GM15510 (cell line): ENCODE measurements around the gene KRT78.

Experiments
- POLR2A ChIP-seq: IDR thresholded peaks from 3 replicates; pipeline ENCODE4 v1.6.1; 2011; ENCODE audit warnings: borderline replicate concordance; ENCODE audit not compliant: insufficient read length; ENCODE audit errors: extremely low read depth

Gene KRT78

DNA sequence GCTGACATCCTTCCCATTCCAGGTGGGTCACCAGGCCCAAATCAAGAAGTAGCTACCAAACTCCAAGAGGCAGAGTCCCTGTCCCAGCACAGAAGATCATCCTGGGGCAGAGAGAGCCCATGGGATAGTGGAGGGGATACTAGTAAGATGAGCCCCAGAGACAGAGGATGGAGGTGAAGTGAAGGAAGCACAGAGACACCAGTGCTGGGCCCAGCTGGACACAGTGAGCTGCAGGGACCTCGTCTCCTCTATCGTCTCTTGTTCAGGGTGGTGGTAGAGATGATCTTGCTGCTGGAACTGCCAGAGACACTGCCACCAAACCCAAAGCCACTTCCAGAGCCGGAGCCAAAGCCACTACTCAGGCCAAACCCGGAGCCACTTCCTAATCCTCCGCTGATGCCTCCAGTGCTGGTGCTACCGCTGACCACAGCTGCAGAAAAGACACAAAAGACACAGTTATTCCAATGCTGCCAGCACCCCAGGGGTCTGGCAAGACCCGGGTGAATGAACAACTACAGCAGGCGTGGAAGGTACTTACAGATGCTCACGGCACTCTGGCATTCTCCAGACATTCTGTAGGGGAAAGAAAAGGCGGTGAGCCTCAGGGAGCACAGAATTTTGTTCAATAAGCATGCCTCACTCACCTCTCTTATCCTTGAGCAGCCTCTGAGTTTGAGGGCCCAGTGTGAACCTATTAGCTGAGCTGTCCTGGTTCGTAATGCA lies 41.8 kb downstream of the KRT78 start:
- no peak for TF ChIP-seq POLR2A

DNA sequence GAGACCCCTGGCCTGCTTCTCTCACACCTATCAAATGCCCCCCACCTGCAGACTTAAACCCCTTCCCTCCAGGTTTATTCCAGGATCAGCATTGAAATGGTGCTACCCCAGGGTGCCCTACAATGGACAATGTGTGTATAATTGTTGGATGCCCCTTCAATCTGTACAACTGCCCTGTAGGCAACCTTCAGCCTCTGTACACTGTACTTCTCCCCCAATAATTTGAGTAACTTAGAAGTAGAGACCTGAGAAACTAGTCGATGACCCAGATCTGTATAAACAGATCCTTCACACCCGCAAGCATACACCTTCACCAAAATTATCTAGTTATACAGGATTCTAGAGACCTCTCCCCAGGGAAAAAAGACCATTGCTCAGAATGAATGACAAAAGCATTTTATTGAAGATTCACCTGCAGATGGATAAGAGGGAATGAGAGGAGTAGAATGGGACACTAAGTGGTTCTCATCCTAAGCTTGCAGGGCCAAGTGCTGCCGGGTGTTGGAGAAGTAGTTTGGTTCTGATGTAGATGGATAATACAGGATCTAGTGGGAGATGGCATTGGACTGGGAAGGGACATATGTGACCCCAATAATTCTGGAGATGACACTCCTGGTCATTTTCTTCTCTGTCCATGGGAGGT lies 42.5 kb downstream of the KRT78 start:
- TF ChIP-seq POLR2A = no peak

DNA sequence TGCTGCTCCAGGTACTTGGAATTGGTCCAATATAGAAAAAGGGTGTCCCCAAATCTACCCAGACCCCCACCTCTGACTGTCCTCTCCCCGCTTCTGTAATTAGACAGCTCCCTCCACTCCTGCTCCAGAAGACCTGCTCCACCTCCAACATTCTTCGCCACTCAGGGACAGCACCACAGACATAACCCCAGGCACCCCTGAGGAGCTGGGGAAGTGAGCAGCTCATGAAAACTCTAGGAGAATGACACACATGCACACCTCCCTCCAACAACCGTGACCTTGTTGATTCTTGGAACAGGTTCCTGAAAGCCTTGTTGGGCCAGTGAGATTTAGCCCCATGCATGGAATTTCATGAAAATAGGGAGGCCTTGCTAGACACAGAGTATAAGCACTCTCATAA lies 43.1 kb downstream of the KRT78 start:
- no peak for TF ChIP-seq POLR2A

DNA sequence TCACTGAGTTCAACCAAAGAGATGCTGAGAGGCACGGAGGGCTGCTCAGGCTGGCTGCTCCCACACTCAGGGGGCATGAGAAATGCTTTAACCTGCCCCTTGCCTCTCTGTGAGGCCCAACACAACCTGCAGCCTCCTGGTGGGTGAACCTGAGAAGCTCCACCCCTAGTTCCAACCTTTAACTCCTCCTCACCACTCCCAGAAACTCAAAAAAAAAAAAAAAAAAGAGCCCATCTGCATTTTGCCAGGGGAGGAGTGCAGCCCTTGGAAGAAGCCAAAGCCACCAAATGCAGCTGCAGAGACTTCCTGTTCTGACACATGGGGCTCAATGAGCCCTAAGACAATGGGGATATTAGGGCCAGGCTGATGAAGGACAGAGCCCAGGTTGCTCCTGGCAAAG lies 43.8 kb downstream of the KRT78 start:
- no peak for TF ChIP-seq POLR2A

- no peak for TF ChIP-seq POLR2A
These were observed 46.4 kb downstream of the KRT78 start for GRCh38 chr12:52802442-52802841.

DNA sequence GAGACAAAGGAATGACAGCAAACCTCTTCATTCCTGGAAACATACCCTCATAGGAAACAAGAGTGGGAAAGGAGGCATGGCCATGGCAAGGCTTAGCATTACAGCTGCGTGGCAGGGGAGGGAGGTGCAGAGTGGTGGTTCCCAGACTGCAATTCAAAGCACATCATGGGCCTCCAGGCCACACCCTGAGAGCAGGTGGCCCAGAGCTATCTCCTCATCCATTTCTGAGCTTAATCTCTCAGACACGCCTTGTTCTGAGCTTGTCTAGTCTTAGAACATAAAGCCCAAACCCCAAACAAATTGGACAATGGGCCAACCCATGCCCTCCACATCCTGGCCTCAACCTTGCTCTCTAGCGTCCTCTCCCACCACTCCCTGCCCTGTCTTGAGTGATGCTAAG lies 47.0 kb downstream of the KRT78 start:
- no peak for TF ChIP-seq POLR2A

DNA sequence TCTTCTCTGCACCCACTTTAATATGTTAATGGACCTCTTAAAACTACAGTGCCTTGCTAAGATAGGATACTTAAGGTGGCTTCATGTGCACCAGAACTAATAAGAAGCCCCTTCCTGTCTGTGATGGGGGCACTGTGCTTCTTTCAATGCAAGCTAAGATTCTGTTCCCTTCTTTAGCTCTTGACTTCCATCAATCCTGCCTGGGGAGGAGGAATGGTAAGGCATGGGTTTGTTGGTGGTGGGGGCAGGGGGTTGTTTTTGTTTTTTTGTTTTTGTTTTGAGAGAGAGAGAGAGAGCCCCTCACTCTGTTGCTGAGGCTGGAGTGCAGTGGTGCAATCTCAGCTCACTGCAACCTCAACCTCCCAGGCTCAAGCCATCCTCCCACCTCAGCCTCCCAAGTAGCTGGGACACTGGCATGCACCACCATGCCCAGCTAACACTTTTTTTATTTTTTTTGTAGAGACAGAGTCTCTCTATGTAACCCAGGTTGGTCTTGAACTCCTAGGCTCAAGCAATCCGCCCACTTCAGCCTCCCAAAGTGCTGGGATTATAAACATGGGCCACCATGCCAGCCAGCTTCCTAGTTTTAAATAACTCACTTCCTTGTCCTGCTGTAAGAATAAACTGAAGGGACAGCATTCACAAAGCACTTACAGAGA lies 48.4 kb downstream of the KRT78 start:
- TF ChIP-seq POLR2A = no peak

DNA sequence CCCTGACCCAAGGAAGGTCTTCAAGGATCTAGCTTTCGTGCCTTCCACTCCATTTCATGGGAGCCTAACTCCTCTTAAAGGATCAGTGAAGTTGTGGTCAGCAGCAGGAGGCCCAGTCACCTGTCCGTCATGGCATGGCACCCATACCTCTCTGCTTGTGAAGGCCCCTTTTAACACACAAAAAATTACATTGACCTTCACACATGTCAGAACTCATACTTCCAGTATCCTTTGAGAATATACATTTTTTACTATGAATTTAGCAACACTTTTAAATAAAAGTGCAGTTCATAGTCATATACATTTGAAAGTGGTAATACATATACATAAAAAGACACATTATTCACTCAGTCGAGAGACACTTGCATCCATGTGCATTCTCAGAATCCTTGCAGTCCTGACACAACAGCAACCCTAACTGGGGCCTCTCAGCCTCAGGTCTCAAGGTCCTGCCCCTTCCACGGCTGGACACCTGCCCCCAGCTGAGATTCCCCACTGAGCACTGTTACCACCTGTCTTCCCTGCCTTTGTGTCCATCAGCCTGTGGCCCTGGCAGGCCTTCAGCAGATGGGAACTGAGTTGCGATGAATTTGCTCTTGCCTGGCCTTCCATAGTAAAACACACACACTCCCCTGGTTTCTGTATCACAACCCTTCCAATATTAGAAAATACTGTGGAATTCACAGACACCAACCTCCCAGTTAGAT lies 49.1 kb downstream of the KRT78 start:
- no peak for TF ChIP-seq POLR2A

- TF ChIP-seq POLR2A = no peak
These were observed 49.9 kb downstream of the KRT78 start for GRCh38 chr12:52798671-52799504.

DNA sequence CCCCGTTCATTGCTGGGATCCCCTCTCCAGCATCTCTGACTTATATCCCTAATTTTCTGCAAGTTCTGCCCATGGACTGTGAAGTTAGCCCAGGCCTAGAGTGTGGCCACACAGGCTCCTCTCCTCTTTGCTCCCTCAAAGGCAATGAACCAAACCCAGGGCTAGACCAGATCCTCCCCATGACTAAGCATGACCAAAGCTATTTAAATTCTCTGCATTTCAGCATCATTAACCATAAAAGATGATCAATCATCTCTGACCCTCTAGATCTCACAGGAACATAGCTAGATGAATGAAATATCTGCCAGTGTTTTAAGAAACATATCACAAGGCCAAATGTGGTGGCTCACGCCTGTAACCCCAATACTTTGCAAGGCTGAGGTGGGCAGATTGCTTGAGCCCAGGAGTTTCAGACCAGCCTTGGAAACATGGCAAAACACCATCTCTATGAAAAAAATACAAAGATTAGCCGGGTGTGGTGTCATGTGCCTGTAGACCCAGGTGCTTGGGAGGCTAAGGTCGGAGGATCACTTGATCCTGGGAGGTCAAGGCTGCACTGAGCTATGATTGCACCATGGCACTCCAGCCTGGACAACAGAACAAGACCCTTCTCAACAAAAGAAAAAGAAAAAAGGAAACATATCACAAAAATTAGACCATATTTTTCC lies 50.7 kb downstream of the KRT78 start:
- no peak for TF ChIP-seq POLR2A

- TF ChIP-seq POLR2A = no peak
These were observed 51.3 kb downstream of the KRT78 start for GRCh38 chr12:52797529-52797894.

GRCh38 chr12:52796839-52797528 lies 51.8 kb downstream of the KRT78 start:
- TF ChIP-seq POLR2A = no peak

GRCh38 chr12:52796429-52796794 lies 52.4 kb downstream of the KRT78 start:
- no peak for TF ChIP-seq POLR2A
